H1 (cell line): ENCODE data around the gene GLMN. TPM values are rescaled to one million over a fixed set of nuclear protein-coding genes. Genes with fewer than 3 reads are reported as not detected.
A peak's percentile ranks its signal among the peaks of the same experiment; 100 is the strongest.

ENCODE experiments used
- CTCF ChIA-PET: fragments of 300-600 bp; sonication (Branson Sonifier 250); formaldehyde crosslinking; loops from one replicate; lab custom pipeline; 2021; ENCODE audit not compliant: partially characterized antibody; lab: Charles Lee
- POLR2A ChIA-PET: fragments of 300-600 bp; sonication (Branson Sonifier 250); formaldehyde crosslinking; loops from one replicate; lab custom pipeline; 2021; ENCODE audit warnings: inconsistent platforms; ENCODE audit not compliant: partially characterized antibody; lab: Charles Lee
- DNase-seq, 2 experiments: peaks; one replicate each; pipeline versions ENCODE4 v3.0.0 to v3.0.0-alpha.2; 2010 to 2022; ENCODE audit warnings: low spot score in 2 of 2, low read depth in 1 of 2, mixed read lengths in 1 of 2
- FAIRE-seq: peaks from 2 replicates; lab custom pipeline; 2011; peaks lifted over from hg19 to GRCh38; lab: Jason Lieb, UNC
- H2AFZ ChIP-seq: 2 replicates; pipeline ENCODE4 v1.8.1; 2012; ENCODE audit warnings: low read length, inconsistent platforms
- H2AK5ac ChIP-seq: 2 replicates; pipeline ENCODE4 v1.6.1; 2013; ENCODE audit warnings: low read depth, low read length
- H2BK120ac ChIP-seq: replicated peaks from 2 replicates; pipeline ENCODE3; 2013; ENCODE audit warnings: low read depth, low read length, inconsistent platforms
- H2BK12ac ChIP-seq: 2 replicates; pipeline ENCODE4 v1.6.1; 2013; ENCODE audit warnings: low read depth, low read length
- H2BK15ac ChIP-seq: 2 replicates; pipeline ENCODE4 v1.6.1; 2013; ENCODE audit warnings: low read length
- H2BK20ac ChIP-seq: 2 replicates; pipeline ENCODE4 v1.6.1; 2013; ENCODE audit warnings: low read length
- H2BK5ac ChIP-seq: 2 replicates; pipeline ENCODE4 v1.6.1; 2013; ENCODE audit warnings: low read depth, low read length
- H3K14ac ChIP-seq: 2 replicates; pipeline ENCODE4 v1.6.1; 2013; ENCODE audit warnings: inconsistent platforms; ENCODE audit not compliant: insufficient read length
- H3K18ac ChIP-seq: 2 replicates; pipeline ENCODE4 v1.6.1; 2013; ENCODE audit warnings: low read length; ENCODE audit errors: extremely low read depth
- H3K23ac ChIP-seq: 2 replicates; pipeline ENCODE4 v1.6.1; 2013; ENCODE audit warnings: inconsistent platforms; ENCODE audit not compliant: insufficient read length
- H3K23me2 ChIP-seq: 2 replicates; pipeline ENCODE4 v1.6.1; 2013; ENCODE audit warnings: low read depth, low read length
- H3K27ac ChIP-seq: 2 replicates; pipeline ENCODE4 v1.6.1; 2011; ENCODE audit warnings: low read depth, low read length, inconsistent platforms
- H3K27me3 ChIP-seq, 4 experiments: replicated peaks in 1 of 4; 1 replicate in 1 of 4; 2 replicates in 3 of 4; pipeline versions ENCODE4 v1.6.1 to v1.8.1; 2011 to 2013; ENCODE audit warnings: low read length in 3 of 4, mild to moderate bottlenecking in 3 of 4, inconsistent platforms in 2 of 4, mixed read lengths in 2 of 4, moderate library complexity in 1 of 4; ENCODE audit not compliant: control insufficient read depth in 3 of 4, insufficient read depth in 3 of 4; ENCODE audit errors: extremely low read depth in 1 of 4
- H3K36me3 ChIP-seq, 4 experiments: 2 replicates each; pipeline versions ENCODE4 v1.6.1 to v1.8.1; 2011 to 2013; ENCODE audit warnings: mild to moderate bottlenecking in 4 of 4, low read length in 3 of 4, moderate library complexity in 2 of 4, control low read depth in 1 of 4, inconsistent platforms in 1 of 4; ENCODE audit not compliant: insufficient read depth in 4 of 4, control insufficient read depth in 2 of 4
- H3K4ac ChIP-seq: replicated peaks from 2 replicates; pipeline ENCODE3; 2013; ENCODE audit warnings: low read length, low read depth, mixed read lengths, inconsistent platforms; ENCODE audit not compliant: insufficient read length
- H3K4me1 ChIP-seq, 4 experiments: replicated peaks in 1 of 4; 1 replicate in 1 of 4; 2 replicates in 3 of 4; pipeline versions ENCODE4 v1.6.1 to v1.8.1; 2011 to 2013; ENCODE audit warnings: low read length in 3 of 4, inconsistent platforms in 2 of 4, mixed read lengths in 1 of 4; ENCODE audit not compliant: insufficient read depth in 4 of 4, control insufficient read depth in 3 of 4
- H3K4me2 ChIP-seq, 2 experiments: 2 replicates each; pipeline versions ENCODE4 v1.6.1 to v1.8.1; 2011 to 2013; ENCODE audit warnings: low read depth in 2 of 2, low read length in 2 of 2, control low read depth in 1 of 2, inconsistent platforms in 1 of 2, mild to moderate bottlenecking in 1 of 2; ENCODE audit not compliant: insufficient read depth in 1 of 2
- H3K4me3 ChIP-seq, 4 experiments: fragments of 200-600, 300-600 bp in 1 of 4; sonication (generic), shearing (Covaris generic), sonication (Bioruptor Twin) in 1 of 4; 2 replicates each; pipeline versions ENCODE4 v1.5.1 to v1.8.1; 2011 to 2016; ENCODE audit warnings: low read length in 4 of 4, low read depth in 3 of 4, control low read depth in 2 of 4, inconsistent platforms in 2 of 4, mild to moderate bottlenecking in 2 of 4, mixed read lengths in 1 of 4, moderate library complexity in 1 of 4; ENCODE audit not compliant: insufficient read depth in 2 of 4; ENCODE audit errors: extremely low read depth in 1 of 4
- H3K56ac ChIP-seq: replicated peaks from 2 replicates; pipeline ENCODE3; 2013; ENCODE audit warnings: low read depth, mild to moderate bottlenecking, mixed read lengths, low read length, inconsistent platforms; ENCODE audit not compliant: insufficient read length
- H3K79me1 ChIP-seq: 2 replicates; pipeline ENCODE4 v1.6.1; 2013; ENCODE audit warnings: low read depth, low read length, control low read depth
- H3K79me2 ChIP-seq, 2 experiments: 2 replicates each; pipeline versions ENCODE4 v1.6.1 to v1.8.1; 2012 to 2013; ENCODE audit warnings: low read length in 2 of 2, mild to moderate bottlenecking in 2 of 2, inconsistent platforms in 1 of 2; ENCODE audit not compliant: insufficient read depth in 2 of 2, control insufficient read depth in 1 of 2
- H3K9ac ChIP-seq, 4 experiments: replicated peaks in 1 of 4; 1 replicate in 1 of 4; 2 replicates in 3 of 4; pipeline versions ENCODE4 v1.6.1 to v1.8.1; 2011 to 2013; ENCODE audit warnings: low read depth in 3 of 4, low read length in 3 of 4, control low read depth in 2 of 4, mild to moderate bottlenecking in 2 of 4, moderate library complexity in 2 of 4, inconsistent platforms in 1 of 4; ENCODE audit errors: extremely low read depth in 1 of 4
- H3K9me3 ChIP-seq, 2 experiments: 2 replicates each; pipeline versions ENCODE4 v1.6.1 to v1.8.1; 2012 to 2013; ENCODE audit warnings: mild to moderate bottlenecking in 2 of 2, moderate library complexity in 2 of 2, control low read depth in 1 of 2, inconsistent platforms in 1 of 2, low read depth in 1 of 2, low read length in 1 of 2, mixed read lengths in 1 of 2; ENCODE audit not compliant: insufficient read depth in 2 of 2
- H4K20me1 ChIP-seq, 2 experiments: replicated peaks in 1 of 2; 2 replicates each; pipeline versions ENCODE3 to v1.8.1; 2011 to 2013; ENCODE audit warnings: inconsistent platforms in 2 of 2, low read length in 2 of 2, mild to moderate bottlenecking in 1 of 2; ENCODE audit not compliant: insufficient read depth in 2 of 2, control insufficient read depth in 1 of 2
- H4K5ac ChIP-seq: 2 replicates; pipeline ENCODE4 v1.6.1; 2013; ENCODE audit warnings: low read length, low read depth, mixed read lengths, inconsistent platforms; ENCODE audit not compliant: insufficient read length
- H4K8ac ChIP-seq: 2 replicates; pipeline ENCODE4 v1.8.0; 2013; ENCODE audit warnings: mild to moderate bottlenecking, moderate library complexity, low read length, inconsistent platforms; ENCODE audit not compliant: insufficient read depth; ENCODE audit errors: extremely low read depth
- H4K91ac ChIP-seq: replicated peaks from 2 replicates; pipeline ENCODE3; 2013; ENCODE audit warnings: low read length, mixed read lengths, inconsistent platforms; ENCODE audit not compliant: insufficient read length
- BCL11A ChIP-seq, 2 experiments: IDR thresholded peaks; one replicate each; pipeline ENCODE4 v1.6.1; 2011; ENCODE audit warnings: low read depth in 2 of 2, low read length in 2 of 2, mild to moderate bottlenecking in 2 of 2
- CBX8 ChIP-seq: fragments of 300-800, 300-1000 bp; sonication (generic); IDR thresholded peaks from 2 replicates; pipeline ENCODE4 v1.7.1; 2016; ENCODE audit warnings: low read depth, low read length, borderline replicate concordance
- CHD1 ChIP-seq: IDR thresholded peaks from 2 replicates; pipeline ENCODE4 v1.6.1; 2012; ENCODE audit warnings: low read depth, low read length, improper control_type of control experiment
- GABPA ChIP-seq: IDR thresholded peaks from 2 replicates; pipeline ENCODE4 v1.6.1; 2011; ENCODE audit warnings: mild to moderate bottlenecking, low read length, moderate library complexity, borderline replicate concordance; ENCODE audit not compliant: insufficient read depth
- HDAC2 ChIP-seq, 2 experiments: fragments of 300-600 bp in 1 of 2; sonication (generic) in 1 of 2; IDR thresholded peaks; 2 replicates each; pipeline ENCODE4 v1.6.1; 2011 to 2012; ENCODE audit warnings: low read depth in 2 of 2, low read length in 2 of 2, mild to moderate bottlenecking in 2 of 2, moderate library complexity in 2 of 2, borderline replicate concordance in 1 of 2, inconsistent platforms in 1 of 2
- MAFK ChIP-seq: IDR thresholded peaks from 2 replicates; pipeline ENCODE4 v1.6.1; 2012; ENCODE audit warnings: low read depth, mild to moderate bottlenecking, improper control_type of control experiment, low read length
- RAD21 ChIP-seq, 2 experiments: IDR thresholded peaks in 1 of 2; conservative IDR thresholded peaks in 1 of 2; 2 replicates each; pipeline ENCODE4 v1.6.1; 2011; ENCODE audit warnings: low read depth in 2 of 2, low read length in 2 of 2, improper control_type of control experiment in 1 of 2, inconsistent platforms in 1 of 2, mild to moderate bottlenecking in 1 of 2, moderate library complexity in 1 of 2
- SIX5 ChIP-seq: IDR thresholded peaks from 2 replicates; pipeline ENCODE4 v1.6.1; 2011; ENCODE audit warnings: mild to moderate bottlenecking, low read depth, low read length
- WGBS, 2 experiments: shearing (Covaris generic) in 1 of 2; methylation state at CpG; one replicate each; pipeline versions ENCODE4 v1.1.6 to v1.1.7; 2013 to 2015; ENCODE audit warnings: low lambda C conversion rate in 2 of 2, mixed read lengths in 2 of 2, inconsistent platforms in 1 of 2, low coverage in 1 of 2, missing lambda C conversion rate in 1 of 2; ENCODE audit not compliant: insufficient replicate concordance in 2 of 2, insufficient coverage in 1 of 2, insufficient read length in 1 of 2; ENCODE audit errors: extremely low coverage in 1 of 2, missing lambda C conversion rate in 1 of 2; 5-methylcytosine and 5-hydroxymethylcytosine counted together
- polyA plus RNA-seq, 7 experiments: library from polyadenylated mRNA; depleted of rRNA in 3 of 7; stranded (reverse) in 5 of 7; unstranded in 2 of 7; fragments of >200 nt in 5 of 7; fragments of 200-250 nt in 2 of 7; gene quantifications; 1 replicate in 5 of 7; 2 replicates in 1 of 7; 4 replicates in 1 of 7; pipeline versions ENCODE4 v1.2.1 to v1.2.3, GENCODE V29; 2011 to 2013; ENCODE audit warnings: missing spikeins in 2 of 7, mixed read lengths in 2 of 7
- total RNA-seq: library from RNA; stranded (reverse); fragmentation: NEBNext Ultra II Directional; extraction: Animal tissue kit (Norgen Biotek cat#: 25700); gene quantifications from 2 replicates; pipeline ENCODE4 v1.2.1, GENCODE V29; 2021
- TF ChIP-seq, protein P1 (sequence below), 3 experiments: IDR thresholded peaks; 1 replicate in 2 of 3; 2 replicates in 1 of 3; pipeline versions ENCODE4 v1.5.1 to v1.6.1; 2011; ENCODE audit warnings: low read length in 3 of 3, mild to moderate bottlenecking in 3 of 3, inconsistent platforms in 2 of 3, low read depth in 1 of 3, moderate library complexity in 1 of 3; ENCODE audit not compliant: insufficient read depth in 1 of 3; ENCODE audit errors: control extremely low read depth in 1 of 3

Gene GLMN
- total and polyA plus RNA-seq, 2 of the 8 experiments (the other 6 are each of a cell fraction or from before 2014, with no cell fraction given), result 5.7 to 25.0 TPM

DNA sequence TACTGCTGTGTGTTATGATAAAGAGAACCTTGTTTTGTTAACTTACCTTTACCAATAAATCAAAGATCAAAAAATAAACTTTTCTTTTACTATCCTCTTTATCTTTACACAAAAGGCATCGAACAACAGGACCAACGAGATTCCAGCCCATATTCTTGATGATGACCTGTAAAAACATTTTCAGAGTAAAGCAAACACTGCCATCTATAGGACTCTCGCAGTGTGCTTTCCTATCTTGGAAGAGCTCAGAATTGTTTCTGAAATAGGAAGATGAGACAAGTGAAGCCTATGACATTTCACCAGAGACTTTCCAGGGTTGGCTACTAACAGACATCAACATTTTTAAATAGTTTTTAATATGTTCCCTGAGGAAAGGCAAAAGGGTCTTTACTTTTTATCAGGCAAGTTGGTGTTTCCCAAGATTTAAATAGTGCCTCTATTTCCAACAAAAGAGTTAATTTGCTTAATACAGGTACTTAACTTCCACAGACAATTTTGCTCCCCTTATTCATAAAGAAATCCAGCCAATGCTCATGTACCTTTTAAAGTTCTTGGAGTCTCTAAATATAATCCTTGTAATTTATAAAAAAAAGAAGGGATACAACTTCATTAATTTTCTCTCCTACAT, 7.3 kb downstream of the GLMN start:
- ChIA-PET POLR2A (no interaction called here), CTCF (interaction anchor here (0.5 to 2.1 kb wide), 24 partner anchors 12 to 606 kb away, joined by 3 to 19 read pairs (median 4); partner anchors contain the start of gene C1orf146)
- no peaks in the 10 kb centered on the region for H3K79me1 ChIP-seq
- H3K9ac ChIP-seq, result no peak overlapping the region
- no peak overlapping the region for H3K4me3 ChIP-seq
- H3K56ac ChIP-seq, result no peak overlapping the region
- H2BK20ac ChIP-seq, result no peak overlapping the region
- no peak overlapping the region for H3K18ac ChIP-seq
- no peak overlapping the region for H2AFZ ChIP-seq
- H4K20me1 ChIP-seq, result no peaks in the 10 kb centered on the region
- no peak overlapping the region for H4K8ac ChIP-seq
- H3K23me2 ChIP-seq, result no peaks in the 10 kb centered on the region
- H2BK12ac ChIP-seq, result no peak overlapping the region
- no peak overlapping the region for H3K4ac ChIP-seq
- H3K36me3 ChIP-seq, result peaks cover 3 to 71% (median 29%) of the 10 kb centered on the region in 4 experiments; a peak in 7 of 8 replicates
- H3K4me2 ChIP-seq, result no peak overlapping the region
- no peak overlapping the region for H3K14ac ChIP-seq
- H4K91ac ChIP-seq, result no peak overlapping the region
- no peak overlapping the region for H2BK15ac ChIP-seq
- H2BK5ac ChIP-seq, result no peak overlapping the region
- H2BK120ac ChIP-seq, result no peak overlapping the region
- H3K27ac ChIP-seq, result no peak overlapping the region
- no peak overlapping the region for H3K23ac ChIP-seq
- no peaks in the 10 kb centered on the region for H3K9me3 ChIP-seq
- DNase-seq, result no peak
- no peaks in the 10 kb centered on the region for H3K27me3 ChIP-seq
- no peaks in the 10 kb centered on the region for H3K4me1 ChIP-seq
- no peaks in the 10 kb centered on the region for H3K79me2 ChIP-seq
- H4K5ac ChIP-seq, result no peak overlapping the region
- H2AK5ac ChIP-seq, result no peak overlapping the region
- WGBS, 2 experiments, result 90% methylated on average over 3 of the region's 3 CpGs; no CpG with 5 or more reads in 1 of the 2 experiments
- FAIRE-seq, result peak; percentile 65
- TF ChIP-seq BCL11A (IDR thresholded peaks at IDR 0.05; ENCODE audit: low read depth in 2 of 2, low read length in 2 of 2) (no peak), CBX8 (no peak), RAD21 (IDR thresholded peaks at IDR 0.05 in 1 of 2, conservative IDR thresholded peaks at IDR 0.05 in 1 of 2; ENCODE audit: low read depth in 2 of 2, low read length in 2 of 2) (peak; percentile 76 to 77), GABPA (no peak), CHD1 (no peak), HDAC2 (IDR thresholded peaks at IDR 0.05; ENCODE audit: borderline replicate concordance in 1 of 2, low read depth in 2 of 2, low read length in 2 of 2) (no peak), MAFK (no peak), SIX5 (no peak)
- TF ChIP-seq, protein P1, sequence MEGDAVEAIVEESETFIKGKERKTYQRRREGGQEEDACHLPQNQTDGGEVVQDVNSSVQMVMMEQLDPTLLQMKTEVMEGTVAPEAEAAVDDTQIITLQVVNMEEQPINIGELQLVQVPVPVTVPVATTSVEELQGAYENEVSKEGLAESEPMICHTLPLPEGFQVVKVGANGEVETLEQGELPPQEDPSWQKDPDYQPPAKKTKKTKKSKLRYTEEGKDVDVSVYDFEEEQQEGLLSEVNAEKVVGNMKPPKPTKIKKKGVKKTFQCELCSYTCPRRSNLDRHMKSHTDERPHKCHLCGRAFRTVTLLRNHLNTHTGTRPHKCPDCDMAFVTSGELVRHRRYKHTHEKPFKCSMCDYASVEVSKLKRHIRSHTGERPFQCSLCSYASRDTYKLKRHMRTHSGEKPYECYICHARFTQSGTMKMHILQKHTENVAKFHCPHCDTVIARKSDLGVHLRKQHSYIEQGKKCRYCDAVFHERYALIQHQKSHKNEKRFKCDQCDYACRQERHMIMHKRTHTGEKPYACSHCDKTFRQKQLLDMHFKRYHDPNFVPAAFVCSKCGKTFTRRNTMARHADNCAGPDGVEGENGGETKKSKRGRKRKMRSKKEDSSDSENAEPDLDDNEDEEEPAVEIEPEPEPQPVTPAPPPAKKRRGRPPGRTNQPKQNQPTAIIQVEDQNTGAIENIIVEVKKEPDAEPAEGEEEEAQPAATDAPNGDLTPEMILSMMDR (IDR thresholded peaks at IDR 0.05; ENCODE audit: control extremely low read depth in 1 of 3, insufficient read depth in 1 of 3, low read depth in 1 of 3, low read length in 3 of 3), result peak in 2 of 3 experiments; percentile 48 to 69; a peak in 2 of 4 replicates
